ENCODE measurements around the gene PTGES3.
"Not testable (repeated sequence)": the region's sequence is repeated elsewhere in the genome, so short reads cannot be mapped to it uniquely, and the experiment has no call there.

Gene PTGES3

GRCh38 chr12:56657416-56658379 lies 30.4 kb downstream of the PTGES3 start:
- DNase-seq (ENCODE audit: low read depth, low spot score) = no peak

GRCh38 chr12:56653781-56654180 lies 34.3 kb downstream of the PTGES3 start:
- DNase-seq (ENCODE audit: low read depth, low spot score) = not testable (repeated sequence)

DNA sequence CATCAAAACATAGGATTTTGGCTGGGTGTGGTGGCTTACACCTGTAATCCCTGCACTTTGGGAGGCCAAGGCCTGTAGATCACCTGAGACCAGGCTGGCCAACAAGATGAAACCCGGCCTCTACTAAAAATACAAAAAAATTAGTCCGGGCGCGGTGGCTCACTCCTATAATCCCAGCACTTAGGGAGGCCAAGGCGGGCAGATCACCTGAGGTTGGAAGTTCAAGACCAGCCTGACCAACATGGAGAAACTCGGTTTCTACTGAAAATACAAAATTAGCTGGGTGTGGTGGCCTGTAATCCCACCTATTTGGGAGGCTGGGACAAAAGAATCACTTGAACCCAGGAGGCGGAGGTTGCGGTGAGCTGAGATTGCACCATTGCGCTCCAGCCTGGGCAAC lies 40.1 kb downstream of the PTGES3 start:
- DNase-seq (ENCODE audit: low read depth, low spot score) = not testable (repeated sequence)

DNA sequence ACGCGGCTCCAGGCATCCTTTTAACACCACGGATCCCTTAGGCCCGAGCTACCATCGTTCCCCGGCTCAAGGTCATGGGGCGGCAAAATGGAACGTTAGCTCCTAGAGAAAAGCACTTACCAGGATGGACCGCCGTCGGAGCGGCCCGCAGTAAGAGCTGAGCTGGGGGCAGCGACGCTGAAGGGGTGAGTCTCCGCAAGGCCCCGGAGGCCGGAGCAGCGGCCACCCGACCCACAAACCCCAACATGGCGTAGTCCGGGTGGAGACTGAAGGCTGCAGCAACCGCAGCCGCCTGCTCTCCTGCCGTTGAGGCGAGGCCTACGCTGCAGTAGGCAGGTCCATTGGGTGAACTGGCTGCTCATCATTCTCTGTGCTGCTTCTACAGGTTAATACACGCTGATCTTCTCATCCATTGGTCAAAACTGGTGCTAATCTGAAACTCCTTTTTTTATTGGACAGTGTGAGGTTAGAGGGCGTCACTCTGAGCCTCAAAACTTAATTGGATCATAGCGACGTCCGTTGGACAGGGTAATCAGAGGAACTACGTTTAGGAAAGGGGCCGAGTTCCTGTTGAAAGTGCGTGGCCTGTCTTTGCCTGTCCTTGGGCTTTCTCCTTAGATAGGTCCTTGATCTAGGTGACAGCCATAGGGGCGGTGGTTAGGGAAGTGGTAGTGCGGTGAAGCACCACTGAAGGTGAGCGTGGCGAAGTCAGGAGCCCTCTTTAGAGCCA lies 42.2 kb downstream of the PTGES3 start, which contains the start of gene ATP5F1B:
ATP5F1B (minus strand) TSS at position 268 of the 730 bp plus-strand sequence; CDS start at position 247, 21 bp downstream.
- peak; percentile 100 for DNase-seq (ENCODE audit: low read depth, low spot score)

DNA sequence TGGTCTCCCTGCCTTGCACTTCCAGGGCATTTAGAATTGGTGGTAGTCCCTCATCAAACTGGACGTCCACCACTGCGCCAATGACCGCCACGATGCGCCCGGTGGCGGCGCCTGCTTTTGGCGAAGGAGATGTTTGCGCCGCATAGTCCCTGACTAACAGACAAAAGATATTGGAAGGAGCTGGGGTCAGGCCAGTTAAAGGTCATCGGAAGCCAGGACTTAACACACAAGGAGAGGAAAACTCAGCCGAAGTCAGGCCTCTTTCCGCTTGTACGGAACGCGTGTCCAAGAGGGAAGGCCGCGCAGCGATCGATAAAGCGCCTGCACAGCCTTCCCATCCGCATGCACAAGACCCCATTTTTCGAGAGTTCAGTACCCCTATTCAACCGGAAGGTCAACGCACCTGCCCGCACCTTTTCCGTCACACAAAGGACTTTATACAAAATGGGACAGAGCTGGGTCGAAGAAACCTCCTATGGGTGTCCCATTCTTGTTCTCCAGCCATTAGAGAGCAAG lies 42.8 kb downstream of the PTGES3 start:
- DNase-seq (ENCODE audit: low read depth, low spot score) = peak; percentile 47

DNA sequence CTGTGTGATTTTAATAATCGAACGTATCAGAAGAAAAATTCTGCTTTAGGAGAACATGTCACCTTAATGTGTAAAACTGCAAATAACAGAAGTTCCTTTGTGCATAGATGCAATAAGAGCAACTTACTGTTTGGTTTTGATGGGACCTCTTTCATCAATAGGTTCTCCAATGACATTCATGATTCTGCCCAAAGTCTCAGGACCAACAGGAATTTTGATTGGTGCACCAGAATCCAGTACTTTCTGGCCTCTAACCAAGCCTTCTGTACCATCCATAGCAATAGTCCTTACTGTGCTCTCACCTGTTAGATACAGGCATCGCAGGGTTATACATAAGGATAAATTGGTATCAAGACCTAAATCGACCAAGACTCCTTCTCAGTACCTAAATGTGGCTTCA lies 43.4 kb downstream of the PTGES3 start:
- peak; percentile 35 for DNase-seq (ENCODE audit: low read depth, low spot score)

GRCh38 chr12:56641219-56641618 lies 46.9 kb downstream of the PTGES3 start:
- DNase-seq (ENCODE audit: low read depth, low spot score) = no peak

DNA sequence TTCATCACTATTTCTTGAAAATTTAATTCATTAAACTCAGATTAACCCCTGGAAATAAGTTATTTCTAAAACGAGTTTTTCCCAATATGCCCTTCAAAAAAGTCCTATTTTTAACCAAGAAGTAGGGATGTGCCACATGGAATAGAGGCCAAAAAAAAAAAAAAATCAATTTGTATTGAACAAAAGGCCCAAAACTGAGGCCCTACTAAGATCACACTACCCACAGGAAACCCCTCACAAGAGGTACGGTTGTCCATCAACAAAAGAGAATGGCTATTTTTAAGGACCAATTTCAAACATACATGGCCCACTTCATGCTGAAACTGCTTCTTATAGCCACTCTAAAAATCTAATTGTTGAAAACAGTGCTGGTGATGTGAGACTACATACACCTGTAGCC lies 50.5 kb downstream of the PTGES3 start:
- DNase-seq (ENCODE audit: low read depth, low spot score) = no peak

- peak; percentile 99 for DNase-seq (ENCODE audit: low read depth, low spot score)
Observed at GRCh38 chr12:56636675-56637540, 51.2 kb downstream of the PTGES3 start.

DNA sequence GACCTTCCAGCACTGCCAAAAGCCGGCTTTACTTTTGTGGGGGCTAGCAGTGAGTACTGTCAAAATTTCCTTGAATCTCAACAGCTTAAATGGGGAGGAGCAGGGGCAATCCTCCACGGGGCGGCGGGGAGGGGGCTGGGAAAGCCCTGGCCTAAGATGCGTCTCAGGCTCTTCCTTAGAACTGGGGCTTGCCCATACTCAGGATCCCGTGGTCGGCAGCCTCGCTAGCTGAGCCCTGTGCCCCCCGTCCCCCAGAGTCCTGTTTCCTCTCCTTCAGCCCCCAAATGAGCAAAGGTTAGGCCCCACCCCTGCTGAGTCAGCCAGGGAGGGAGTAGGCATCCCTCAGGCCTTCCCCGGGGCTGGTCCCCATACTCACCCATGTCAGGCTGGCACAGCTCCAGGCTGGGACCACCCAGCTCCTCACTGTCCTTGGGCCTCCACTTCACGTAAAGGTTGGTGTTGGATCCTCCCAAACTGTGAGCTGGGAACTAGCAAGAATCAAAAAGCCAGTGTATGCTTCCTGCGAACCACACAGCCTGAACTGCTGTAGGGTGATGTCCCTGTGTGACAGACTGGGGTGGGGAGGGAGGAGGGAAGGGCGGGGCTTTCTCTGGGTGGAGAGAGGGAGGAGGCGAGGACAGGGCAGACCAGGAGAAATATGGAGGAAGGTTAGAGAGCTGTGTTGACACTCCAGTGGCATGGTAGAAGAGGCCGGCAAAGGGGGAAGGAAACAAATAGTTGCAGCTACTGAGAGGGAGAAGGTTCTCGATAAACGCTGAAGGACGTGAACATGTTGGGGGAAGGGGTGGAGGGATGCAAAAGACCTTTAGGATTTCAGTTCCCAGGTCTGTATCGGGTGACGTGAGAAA lies 52.0 kb downstream of the PTGES3 start:
- DNase-seq (ENCODE audit: low read depth, low spot score) = peak; percentile 92

- peak; percentile 84 for DNase-seq (ENCODE audit: low read depth, low spot score)
Observed at GRCh38 chr12:56634837-56635791, 53.0 kb downstream of the PTGES3 start.

DNA sequence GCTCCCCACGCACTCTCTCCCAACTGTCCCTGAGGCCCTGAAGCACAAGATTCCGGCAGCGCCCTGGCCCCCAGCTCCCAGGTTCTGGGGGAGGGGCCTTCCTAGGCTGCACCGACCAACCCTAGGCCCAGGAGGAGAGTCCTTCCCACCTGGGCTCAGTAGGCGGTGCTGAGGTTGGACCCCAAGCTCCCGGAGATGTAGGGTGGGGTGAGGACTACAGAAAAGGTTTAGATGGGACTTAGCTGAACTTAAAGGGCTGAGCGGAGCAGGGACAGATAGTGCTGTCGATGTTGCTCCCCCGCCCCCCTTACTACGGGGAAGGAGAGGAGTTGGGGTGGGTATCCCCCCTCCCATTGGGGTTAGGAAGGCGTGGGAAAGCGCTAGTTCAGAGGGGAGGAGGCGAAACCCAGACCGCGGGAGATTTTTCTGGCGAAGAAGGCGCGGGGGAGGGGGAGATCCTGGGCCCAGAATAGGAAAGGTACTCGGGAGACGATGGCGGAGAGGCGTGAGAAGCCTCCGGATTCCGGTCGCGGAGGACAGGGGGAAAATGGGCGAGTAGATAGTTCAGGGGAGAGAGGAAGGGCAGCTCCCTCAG lies 53.7 kb downstream of the PTGES3 start:
- peak; percentile 45 for DNase-seq (ENCODE audit: low read depth, low spot score)

GRCh38 chr12:56633468-56634241 lies 54.4 kb downstream of the PTGES3 start:
- DNase-seq (ENCODE audit: low read depth, low spot score) = no peak

DNA sequence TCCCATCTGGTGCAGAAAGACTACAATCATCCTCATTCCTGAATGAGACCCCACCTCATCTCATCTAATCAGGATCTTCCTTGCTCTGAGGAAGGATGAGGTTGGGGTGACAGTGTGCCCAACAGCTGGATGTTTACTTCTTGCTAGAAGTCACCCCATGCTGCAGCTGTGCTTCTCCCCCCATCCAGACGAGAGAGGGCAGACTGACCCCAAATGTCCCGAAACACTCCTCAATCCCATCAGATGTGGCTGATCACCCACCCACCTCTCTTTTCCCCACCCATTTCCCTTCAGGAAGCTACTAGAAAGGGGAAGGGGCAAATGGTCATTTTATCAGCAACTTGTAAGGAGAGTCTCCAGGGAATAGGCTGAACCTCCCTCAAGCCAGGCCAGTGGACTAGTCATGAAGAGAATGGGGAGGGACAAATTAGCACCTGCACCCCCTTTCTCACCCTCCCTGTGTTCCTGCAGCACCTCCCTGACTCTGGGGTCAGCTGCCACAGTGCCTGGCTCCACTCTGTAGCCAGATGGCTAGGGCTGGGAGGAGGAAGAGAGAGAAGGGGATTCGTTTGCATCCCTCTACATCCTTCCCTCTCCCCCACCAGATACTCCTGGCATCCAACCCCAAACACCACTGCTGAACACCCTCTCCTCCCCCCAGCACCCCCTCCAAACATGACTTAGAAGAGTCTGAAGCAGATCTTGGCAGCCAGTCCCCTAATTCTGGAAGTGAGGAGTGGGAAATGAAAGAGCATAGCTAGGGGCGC lies 55.2 kb downstream of the PTGES3 start:
- DNase-seq (ENCODE audit: low read depth, low spot score) = no peak

- peak; percentile 47 for DNase-seq (ENCODE audit: low read depth, low spot score)
Observed at GRCh38 chr12:56631790-56632700, 56.0 kb downstream of the PTGES3 start.

DNA sequence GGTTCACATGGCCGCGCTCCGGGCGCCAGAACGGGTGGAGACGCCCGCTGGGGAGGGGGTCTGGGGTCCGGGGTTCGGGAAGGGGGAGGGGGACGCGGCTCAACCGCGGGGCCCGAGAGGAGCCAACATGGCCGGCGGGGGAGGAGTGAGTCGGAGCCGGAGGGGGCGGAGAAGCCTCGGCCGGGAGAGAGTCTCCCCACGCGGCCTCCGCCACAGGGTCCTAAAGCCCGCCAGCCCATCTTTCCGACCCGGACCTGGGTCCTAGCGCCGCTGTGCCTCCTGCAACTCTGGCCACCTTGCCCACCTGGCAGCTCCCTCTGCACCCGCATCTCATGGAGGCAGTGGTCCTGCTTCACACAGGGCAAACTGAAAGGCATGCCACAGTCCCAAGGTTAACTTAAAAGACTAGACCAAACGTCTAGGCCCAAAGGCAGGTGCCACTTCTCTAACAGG lies 57.9 kb downstream of the PTGES3 start, which contains the start of gene BAZ2A:
BAZ2A (minus strand) TSS at position 147 of the 453 bp plus-strand sequence. CDS start 12,796 bp downstream, outside the sequence.
- peak; percentile 94 for DNase-seq (ENCODE audit: low read depth, low spot score)
